Right lung (tissue), 5 donors: ENCODE data around the gene RIMBP2. TPM values are rescaled to one million over a fixed set of nuclear protein-coding genes. Genes with fewer than 3 reads are reported as not detected.

ENCODE experiments used
- DNase-seq, 2 donors: peaks; one replicate each; pipeline ENCODE4 v3.0.0-alpha.2; 2013
- polyA plus RNA-seq, 5 donors: library from polyadenylated mRNA; unstranded; fragments of 120-200 nt; gene quantifications; one replicate each; pipeline versions ENCODE4 v1.2.1 to v1.2.3, GENCODE V29; 2013; ENCODE audit warnings: inconsistent platforms in 1 of 5, low replicate concordance in 1 of 5; ENCODE audit not compliant: insufficient read length in 5 of 5, insufficient read depth in 1 of 5

RIMBP2 gene
- polyA plus RNA-seq, 5 donors: 10.6 to 18.9 (median 16.1) TPM

DNA sequence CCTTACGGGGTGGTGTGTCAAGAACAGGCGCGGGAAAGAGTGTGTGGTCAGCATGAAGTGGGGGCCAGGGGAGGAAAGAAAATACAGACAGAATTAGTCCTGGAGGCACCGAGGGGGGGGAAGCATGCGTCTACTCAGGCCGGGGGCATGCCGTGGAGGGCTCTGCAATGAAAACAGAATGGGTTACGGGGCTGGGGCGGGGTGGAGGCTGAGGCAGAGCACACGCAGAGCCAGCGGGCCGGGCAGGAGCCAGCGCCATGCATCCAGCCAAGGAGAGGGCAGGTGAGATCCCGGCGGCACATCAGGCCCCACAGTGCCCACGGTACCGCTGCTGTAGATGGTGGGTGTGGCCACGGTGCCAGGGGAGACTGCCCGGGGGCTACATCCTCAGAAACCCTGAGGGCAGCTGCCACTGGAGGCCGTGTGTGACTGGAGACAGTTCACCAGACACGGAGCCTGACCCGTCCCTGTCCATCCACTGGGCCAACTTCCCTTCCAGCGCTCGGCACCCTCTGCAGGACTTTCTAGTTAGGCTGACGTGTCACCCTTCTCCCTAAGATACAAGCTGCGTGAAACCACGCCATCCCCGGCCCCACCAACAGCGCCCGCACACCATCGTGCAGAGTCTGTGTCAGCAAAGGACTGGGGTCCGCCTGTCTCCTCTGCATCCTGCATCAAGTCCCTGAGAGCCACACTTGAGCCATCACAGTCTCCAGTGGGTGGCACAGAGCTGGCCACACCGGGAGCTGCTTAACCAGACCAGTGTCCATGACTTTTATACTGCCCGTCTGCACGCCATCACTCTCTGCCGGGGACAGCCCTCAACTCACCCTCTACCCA lies 291.0 kb downstream of the RIMBP2 start:
- DNase-seq: no peak

DNA sequence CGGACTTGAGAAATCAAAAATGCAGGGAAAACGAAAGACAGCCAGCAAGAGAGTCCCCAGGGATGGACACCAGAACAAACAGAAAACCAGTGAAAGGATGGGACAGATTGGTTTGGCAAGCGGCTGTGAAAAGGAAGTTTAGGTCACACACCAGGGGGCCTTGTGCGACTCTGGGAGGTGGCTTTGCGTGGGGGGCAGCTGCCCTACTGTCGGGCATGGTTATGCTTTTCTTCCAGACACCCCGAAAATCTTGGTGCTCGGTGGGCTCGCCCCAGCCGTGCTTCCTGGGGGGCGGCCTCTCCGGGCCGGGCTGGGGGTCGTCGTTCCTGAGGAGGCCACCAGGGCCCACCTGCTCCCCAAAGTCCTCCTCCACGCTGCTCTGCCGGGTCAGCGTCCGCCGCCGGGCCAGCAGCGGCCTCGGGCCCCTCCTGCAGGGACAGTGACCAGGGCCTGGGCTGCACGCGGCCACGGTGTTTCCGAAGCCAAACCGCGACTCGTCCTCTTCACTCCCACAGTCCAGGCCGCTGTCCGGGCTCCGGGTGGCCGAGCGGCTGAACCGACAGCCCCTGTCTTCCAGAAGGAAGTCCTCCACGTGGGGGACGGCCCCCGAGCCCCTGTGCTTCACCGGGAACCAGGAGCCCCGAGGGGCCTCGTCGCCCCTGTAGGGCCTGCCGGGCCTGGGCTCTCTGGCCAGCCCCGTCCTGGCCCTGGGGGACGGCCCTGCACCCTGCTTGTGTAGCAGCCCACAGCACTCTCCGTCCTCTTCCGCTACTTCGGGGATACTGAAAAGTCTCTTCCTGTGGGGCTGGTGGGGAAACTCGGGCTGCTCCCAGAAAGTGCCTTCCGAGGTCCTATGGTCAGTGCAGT lies 291.9 kb downstream of the RIMBP2 start:
- no peak for DNase-seq

DNA sequence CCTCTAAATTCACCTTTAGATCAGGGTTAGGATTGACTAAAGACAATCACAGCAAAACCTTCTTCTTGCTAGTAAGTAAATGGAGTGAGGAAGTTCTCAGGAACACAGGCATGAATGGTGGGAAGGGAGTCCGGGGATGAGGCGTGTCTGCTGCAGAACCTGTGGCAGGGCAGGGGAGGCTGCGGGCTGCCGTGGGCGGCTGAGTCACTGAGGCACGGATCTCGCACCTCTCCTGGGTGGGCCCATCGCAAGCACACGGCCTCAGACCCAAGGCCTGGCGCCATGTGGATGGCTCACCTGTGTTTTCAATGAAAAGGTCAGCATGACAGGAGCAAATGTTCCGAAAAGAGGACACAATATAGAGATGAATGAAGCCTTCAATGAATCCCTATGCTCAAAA lies 293.0 kb downstream of the RIMBP2 start:
- no peak for DNase-seq

DNA sequence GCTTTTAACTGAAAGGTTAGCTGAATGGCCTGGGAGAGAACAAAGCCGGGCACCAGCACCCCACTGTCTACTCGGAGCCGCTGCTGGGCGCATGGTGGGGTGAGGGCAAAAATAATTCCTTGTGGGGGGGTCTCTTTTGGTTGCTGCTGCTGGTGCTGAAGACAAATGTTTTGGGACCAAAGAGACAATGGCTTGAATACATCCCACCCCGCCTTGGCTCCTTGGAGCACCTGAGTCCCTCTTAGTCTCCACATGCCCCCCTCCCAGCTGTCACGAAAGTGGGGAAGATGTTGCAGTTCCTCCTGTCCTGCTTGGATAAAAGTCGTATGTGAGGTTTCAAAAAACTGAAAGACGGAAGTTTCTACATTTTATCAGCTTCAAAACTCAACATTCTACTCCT lies 293.4 kb downstream of the RIMBP2 start:
- no peak for DNase-seq

DNA sequence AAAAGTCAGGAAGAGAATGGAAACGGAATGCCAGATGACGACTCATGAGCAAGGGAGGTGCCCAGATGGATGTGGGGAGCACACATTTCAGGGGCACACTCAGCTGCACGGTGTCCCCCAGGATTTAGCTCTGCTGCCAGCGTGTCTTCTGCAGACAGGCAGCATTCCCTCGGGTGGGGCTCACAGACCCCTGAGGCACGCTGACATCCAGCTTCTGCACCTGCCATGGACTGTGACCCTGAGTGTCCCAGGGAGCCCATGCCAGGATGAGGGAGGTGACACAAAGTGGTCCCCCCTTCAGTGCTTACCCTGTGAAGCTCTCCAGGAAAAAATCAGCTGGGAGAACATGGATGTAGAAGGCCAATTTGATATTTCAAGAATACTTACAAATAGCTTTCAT lies 294.2 kb downstream of the RIMBP2 start:
- DNase-seq: no peak

DNA sequence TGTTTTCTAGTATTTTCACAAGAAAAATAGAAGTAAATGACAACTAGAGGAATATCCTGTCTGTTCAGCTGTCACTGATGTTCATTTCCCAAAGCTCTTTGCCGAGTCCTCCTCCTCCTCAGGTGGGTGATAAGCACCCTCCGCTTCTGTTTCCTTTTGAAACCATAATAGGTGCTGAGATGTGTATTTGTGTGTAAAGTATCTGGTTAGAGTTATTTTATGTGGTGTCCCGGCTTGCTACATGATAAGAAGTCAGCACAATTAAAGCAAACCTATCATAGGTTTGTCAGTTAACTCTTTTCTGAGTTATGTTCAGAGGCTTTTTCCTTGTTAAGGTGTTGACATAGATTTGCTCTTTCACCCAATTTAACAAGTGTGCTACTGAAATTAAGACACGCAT lies 296.0 kb downstream of the RIMBP2 start:
- no peak for DNase-seq

DNA sequence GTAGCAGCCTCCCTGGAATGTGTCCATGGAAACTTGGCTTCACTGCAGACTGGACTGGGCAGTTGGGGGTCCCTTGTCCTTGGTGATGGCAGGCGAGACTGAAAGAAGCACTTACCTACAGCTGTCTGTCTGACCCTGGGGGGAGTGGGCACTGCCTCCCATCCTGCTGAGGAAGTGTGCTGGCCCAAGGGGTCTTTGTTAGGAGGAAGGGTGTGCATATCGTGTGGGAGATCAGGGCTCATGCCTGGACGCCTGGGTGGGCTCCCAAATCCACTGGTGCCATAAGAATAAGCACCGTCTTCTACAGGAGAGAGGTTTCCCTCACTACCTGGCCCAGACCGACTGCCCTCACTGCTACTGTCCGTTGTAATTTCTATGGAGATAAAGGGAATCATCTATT lies 297.0 kb downstream of the RIMBP2 start:
- no peak for DNase-seq

DNA sequence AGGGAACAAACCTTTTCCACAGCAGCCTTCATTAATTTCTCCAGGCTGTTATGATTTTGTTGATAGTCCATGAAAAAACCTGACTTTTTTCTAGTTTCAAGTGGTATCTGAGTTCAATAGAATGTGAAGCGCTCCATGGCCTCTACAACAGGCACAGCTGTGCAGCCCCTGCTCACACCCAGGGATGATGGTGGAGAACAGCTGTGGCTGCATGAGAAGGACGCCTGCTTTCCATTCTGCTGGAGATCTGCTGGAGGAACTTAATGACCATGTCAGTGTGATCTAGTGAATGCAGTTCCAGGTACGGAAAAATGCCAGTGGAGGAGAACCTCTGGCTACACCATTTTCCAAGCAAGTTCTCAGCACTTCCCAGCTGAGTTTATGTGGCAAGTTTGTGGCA lies 297.8 kb downstream of the RIMBP2 start:
- no peak for DNase-seq

DNA sequence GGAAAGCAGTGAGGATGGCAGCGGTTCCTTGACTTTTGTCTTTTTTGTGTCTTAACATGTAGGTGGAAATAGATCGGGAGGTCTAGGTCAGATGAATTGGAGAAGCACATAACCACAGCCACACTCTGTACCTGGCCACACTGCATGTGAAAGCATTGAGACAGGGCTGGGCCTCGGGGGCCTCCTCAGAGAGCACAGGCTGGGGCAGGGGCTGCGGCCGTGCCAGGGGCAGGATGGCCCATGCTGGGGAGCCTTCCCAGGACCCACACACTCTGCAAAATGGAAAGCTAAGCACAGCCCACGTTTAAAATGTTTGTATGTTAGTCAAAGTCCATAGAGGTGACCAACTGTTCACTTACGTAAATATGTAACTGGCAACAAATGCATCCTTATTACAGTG lies 301.7 kb downstream of the RIMBP2 start:
- DNase-seq: no peak

DNA sequence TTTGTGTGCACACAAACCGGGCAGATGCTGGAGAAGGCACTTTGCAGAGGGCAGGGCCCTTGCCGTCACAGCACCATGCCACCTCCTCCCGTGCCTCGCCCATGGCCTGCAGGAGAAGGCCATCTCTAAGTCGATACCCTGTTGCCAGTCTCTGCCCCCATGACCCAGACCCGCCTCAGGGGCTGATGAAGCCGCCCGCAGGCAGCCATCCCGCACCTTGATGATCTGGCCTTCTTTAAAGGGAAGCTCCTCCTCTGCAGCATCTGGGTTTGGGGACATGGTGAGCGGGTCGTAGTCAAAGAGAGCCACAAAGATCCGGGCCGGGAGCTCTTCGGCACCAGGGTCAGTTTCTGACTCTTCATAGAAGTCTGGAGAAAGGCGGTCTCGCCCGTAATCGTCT lies 302.2 kb downstream of the RIMBP2 start:
- DNase-seq: no peak

DNA sequence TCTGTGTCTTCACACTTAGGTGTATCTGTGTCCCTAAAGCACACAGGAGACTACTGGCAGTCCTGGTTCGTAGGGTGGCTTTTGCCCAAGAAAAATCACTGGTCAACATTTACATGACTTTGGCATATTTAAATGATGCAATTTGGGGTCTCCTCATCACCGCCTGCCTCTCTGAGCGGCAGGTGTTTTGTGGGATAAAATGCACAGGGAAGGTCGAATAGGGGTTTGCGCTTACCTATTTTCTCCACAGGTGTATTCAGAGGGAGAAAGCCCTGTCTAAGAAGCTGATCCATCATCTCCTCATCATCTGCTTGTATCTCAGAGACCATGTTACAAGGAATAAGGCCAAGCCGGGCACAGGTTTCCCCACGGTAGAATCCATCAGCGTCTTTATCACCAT lies 303.7 kb downstream of the RIMBP2 start:
- DNase-seq: no peak

DNA sequence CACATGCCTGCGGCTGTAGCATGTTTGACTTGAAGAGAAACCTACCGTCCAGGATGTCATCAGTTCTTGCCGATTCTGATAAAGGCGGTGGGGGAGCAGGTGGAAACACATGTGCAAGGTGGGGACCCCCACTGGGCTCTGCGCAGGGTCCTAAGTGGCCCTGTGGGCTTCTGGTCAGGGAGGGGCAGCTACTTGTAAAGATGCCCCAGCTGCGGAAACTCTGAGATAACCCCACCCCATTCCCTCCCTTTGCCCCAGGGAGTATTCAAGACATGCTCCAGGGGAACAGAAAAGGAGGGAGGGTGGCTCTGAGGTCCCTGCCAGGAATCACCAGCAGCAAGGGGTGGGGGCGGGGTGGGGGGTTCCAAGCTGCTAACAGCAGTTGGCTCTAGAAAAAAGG lies 310.8 kb downstream of the RIMBP2 start:
- no peak for DNase-seq

DNA sequence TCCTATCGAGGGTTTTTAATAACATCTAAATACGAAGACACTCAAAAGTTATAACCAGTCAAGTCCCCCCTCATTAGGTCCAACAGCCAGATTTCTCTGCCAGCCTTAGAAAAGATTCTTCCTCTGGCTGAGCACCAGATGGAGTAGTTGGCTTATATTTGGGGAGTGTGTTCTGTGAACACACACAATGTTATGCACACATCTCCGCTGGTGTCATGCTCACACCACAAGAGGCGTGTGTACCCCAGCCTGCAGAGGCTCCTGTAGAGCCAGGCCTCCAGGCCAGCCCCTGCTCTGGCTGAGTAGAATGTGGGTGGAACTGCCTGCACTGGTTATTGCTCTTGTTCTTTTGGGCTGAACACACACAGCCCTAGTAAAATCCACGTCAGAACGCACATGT lies 314.4 kb downstream of the RIMBP2 start:
- no peak for DNase-seq

DNA sequence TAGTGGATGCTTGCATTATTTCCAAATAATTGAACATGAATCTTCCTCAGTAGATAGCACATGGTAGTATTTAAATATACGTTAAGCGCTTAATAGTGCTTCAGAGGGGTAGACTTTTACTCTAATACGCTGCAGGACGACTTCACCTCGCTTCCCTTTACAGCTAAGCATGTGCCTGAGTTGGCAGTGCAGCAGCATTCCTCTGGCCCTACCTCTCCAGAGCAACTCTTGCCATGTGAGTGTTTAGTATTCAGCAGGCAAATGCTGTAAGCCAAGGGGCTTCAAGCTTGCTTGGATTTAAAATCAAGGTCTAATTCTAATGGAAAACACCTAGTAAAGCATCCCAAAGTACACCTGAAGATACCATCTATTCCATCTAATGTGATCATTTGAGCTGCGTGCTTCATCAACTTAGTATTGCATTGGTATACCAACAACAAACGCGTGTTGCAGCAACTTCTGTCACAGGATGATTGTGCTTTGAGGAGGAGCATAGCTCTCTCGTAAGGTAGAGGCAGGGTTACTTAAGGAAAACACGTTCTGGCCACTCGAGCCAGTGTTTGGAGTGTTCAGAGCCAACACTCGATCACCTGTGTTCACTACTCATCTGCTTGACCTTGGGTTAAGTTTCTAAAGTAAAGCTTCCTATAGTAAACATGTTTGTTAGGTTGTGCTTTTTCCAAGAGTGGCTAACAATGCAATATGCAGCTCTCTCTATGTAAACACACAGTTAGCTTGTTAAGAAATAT lies 317.8 kb downstream of the RIMBP2 start:
- peak; percentile 9 to 10 for DNase-seq

DNA sequence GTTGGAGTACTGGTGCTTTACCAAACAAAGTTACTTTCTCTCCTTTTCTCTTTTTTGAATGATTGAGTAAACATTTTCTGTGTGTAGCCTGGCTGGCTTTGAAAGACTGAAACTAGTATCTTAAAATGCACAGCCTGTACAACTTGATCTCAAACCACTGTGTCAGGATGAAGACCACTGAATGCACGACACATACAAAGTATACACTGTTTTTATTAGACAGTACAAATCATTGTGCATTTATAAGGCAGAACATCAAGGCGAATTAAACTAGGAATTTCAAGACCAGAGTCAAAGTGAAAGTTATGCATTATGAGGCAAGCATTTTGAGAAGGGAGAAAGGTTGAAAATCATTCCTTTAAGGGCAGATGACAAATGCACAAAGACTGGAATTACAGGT lies 319.4 kb downstream of the RIMBP2 start:
- DNase-seq: no peak

DNA sequence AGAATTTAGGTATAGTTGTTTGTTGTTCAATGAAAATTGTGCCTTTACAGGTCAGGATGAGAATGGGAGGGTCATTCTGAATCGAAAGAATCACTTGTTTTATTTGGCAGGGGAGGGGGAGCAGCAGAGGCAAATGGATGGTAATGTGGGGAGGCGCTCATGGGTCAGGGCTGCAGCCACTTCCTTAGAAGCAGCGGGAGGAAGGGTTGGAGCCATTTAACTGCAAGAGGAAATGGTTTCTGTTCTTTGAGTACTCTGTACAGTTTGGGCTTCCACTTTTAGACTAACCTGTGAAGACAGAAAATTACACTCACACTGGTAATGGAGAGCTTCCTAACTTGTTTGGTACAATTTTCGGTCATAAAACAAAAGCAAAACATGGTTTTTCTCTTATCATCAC lies 321.2 kb downstream of the RIMBP2 start:
- DNase-seq: no peak

DNA sequence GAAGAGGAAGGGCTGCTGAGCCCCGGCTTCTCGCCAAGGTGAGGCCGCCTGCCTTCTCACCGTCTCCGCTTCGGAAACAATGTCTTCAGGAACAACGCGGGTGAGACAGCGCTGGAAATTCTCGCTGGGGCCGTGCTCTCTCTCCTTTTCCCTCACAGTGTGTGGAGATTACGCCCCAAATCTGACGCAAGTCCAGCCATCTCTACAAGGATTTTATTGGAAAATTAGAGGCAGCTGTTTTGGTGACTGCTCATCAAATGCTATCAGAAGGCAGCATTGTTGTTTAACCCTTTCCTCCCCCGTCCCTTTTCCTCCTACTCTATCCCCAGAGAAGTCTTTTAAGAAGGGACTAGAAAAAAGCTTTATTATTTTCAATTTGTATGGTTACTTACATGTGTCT lies 324.9 kb downstream of the RIMBP2 start:
- no peak for DNase-seq

DNA sequence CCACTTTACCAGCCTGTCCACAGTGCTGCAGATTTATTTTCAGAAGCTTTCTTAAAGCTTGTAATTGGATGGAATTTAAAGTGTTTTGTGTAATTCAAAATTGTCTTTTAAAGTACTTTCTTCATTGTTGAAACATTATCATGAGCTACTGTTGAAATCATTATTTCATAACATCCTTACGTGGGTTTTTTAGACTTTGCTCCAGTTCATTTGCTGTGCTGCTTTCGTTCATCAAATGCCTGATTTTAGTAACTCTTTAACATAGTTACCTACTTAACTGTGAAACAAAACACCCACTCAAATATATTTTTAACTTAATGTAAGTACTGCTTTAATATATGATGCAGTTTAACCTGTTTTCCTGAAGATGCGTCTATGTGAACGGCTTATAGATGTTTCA lies 330.9 kb downstream of the RIMBP2 start:
- no peak for DNase-seq

DNA sequence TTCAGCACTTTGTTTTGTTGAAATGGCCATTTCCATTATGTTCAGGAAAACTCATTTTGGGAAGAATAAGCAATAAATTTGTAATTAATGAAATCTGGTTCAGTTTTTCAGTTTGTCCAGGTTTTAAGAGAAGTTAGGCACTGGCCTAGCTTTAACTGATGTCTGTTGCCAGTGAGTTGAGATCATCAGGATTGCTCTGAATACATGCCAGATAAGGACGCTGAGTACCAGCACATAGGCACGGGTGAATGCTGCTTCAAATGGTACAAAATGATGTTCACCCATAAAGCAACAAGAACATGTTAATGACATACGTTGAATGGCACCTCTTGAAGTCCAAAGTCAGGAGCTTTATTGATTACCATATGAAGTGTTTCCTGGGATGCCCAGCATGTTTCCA lies 331.9 kb downstream of the RIMBP2 start:
- no peak for DNase-seq

DNA sequence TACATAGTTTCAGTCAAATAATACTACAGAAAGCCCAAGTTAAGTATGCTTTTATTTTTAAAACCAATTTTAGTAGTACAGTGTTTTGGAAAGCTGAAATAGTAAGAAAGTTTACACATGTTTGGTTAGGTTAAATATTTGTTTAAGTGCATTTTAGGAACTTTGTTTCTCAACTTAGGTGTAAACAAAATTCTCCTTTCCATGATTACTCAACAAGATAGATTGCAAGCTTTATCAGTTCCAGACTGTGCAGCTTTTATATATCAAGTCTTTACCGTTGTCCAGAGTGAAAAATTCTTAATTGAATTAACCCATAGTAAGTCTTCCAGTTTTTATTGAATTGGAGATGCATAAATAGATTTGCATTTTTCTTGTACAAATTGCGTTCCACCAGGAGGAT lies 333.3 kb downstream of the RIMBP2 start:
- DNase-seq: no peak

DNA sequence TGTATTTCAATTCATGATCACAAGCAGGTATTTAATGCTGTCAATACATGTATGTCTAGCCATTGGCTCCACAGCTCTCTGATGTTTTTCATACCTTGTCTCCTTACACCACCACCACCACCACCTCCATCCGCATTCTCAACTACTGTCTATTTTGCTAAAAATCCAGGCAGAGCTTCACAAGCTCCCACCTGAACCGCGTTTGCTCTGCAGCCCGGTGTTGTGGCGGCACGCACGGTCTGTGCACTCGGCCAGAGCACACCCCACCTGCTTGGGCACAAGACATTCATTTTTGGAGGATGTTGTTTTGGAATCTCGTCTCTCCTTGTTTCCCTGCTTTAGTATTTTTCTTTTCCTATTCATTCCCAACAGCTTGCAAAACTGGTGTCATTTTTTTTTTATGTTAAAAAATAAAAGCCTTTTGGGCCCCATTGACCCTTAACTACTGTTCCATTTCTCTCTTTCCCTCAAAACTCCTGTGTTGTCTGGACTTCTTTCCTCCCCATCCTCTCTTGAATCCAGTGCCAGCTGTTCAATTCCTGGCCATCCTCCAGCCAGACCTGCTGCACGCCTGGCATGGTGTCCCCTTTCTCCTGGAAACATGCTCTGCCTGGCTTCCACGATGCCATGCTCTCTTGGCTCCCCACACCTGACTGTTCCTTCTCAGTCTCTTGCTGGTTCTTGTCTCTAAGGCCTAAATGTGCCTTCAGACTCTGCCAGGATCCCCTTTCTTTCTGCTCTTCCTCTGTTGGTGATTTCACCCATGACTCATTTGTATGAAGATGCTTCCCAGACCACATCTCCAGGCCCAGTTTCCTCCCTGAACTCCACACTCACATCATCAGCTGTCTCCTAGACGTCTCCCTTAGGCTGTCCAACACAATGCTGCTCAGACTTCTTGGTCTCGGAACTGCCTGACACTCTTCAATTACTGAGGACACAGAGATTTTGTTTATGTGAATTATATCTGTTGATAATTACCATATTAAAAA lies 340.5 kb downstream of the RIMBP2 start:
- no peak for DNase-seq
